ENCODE results near the gene GABRA1. TPM values are rescaled to one million over a fixed set of nuclear protein-coding genes. Genes with fewer than 3 reads are reported as not detected.

GABRA1 gene
- total RNA-seq = not detected in 2 replicates
- long read RNA-seq = 0 reads

- Mint-ChIP-seq H3K27ac (ENCODE audit: unreplicated experiment) (no peak within 1 kb of the TSS), H3K36me3 (ENCODE audit: unreplicated experiment) (no peaks in the 10 kb centered on the region), H3K9me3 (ENCODE audit: unreplicated experiment) (no peaks in the 10 kb centered on the region), H3K4me3 (ENCODE audit: unreplicated experiment) (peak within 1 kb of the TSS; percentile 52), H3K27me3 (ENCODE audit: unreplicated experiment) (peaks cover 19% of the 10 kb centered on the region), H3K4me1 (ENCODE audit: unreplicated experiment) (peaks cover 10% of the 10 kb centered on the region)
- TF ChIP-seq, protein P1, sequence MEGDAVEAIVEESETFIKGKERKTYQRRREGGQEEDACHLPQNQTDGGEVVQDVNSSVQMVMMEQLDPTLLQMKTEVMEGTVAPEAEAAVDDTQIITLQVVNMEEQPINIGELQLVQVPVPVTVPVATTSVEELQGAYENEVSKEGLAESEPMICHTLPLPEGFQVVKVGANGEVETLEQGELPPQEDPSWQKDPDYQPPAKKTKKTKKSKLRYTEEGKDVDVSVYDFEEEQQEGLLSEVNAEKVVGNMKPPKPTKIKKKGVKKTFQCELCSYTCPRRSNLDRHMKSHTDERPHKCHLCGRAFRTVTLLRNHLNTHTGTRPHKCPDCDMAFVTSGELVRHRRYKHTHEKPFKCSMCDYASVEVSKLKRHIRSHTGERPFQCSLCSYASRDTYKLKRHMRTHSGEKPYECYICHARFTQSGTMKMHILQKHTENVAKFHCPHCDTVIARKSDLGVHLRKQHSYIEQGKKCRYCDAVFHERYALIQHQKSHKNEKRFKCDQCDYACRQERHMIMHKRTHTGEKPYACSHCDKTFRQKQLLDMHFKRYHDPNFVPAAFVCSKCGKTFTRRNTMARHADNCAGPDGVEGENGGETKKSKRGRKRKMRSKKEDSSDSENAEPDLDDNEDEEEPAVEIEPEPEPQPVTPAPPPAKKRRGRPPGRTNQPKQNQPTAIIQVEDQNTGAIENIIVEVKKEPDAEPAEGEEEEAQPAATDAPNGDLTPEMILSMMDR (IDR thresholded peaks at IDR 0.05) = no peak
- no peak for DNase-seq (ENCODE audit: extremely low spot score, unreplicated experiment)
These were observed at the start of gene GABRA1 for GRCh38 chr5:161847941-161848391. Gene GABRA1 (plus strand): TSS chr5:161848120. CDS start chr5:161850811, 2,691 bp downstream.

DNA sequence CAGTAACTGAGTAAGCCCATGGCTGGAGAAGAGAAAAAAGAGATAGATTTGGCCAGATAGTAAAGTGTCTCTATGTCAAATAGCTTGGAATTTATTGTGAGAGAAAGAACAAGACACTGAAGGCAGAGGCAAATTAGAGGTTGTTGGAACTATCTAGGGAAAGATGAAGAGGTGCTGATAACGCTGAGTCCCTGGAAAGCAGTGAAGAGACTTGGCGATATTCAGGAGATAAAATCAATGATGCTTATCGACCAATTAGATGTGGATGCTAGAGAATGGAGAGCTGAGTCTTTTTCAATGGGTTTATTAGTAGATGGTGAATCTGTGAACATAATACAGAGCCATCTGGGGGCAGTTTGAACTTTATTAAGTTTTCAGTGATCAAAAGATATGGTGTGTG lies 48.6 kb upstream of the GABRA1 start:
- TF ChIP-seq, protein P1 (IDR thresholded peaks at IDR 0.05) = no peak
- H3K4me3 Mint-ChIP-seq (ENCODE audit: unreplicated experiment) = no peak overlapping the region
- H3K27me3 Mint-ChIP-seq (ENCODE audit: unreplicated experiment) = no peaks in the 10 kb centered on the region
- no peak overlapping the region for H3K27ac Mint-ChIP-seq (ENCODE audit: unreplicated experiment)
- H3K9me3 Mint-ChIP-seq (ENCODE audit: unreplicated experiment) = no peaks in the 10 kb centered on the region
- no peak for DNase-seq (ENCODE audit: extremely low spot score, unreplicated experiment)
- H3K36me3 Mint-ChIP-seq (ENCODE audit: unreplicated experiment) = no peaks in the 10 kb centered on the region
- H3K4me1 Mint-ChIP-seq (ENCODE audit: unreplicated experiment) = no peaks in the 10 kb centered on the region

DNA sequence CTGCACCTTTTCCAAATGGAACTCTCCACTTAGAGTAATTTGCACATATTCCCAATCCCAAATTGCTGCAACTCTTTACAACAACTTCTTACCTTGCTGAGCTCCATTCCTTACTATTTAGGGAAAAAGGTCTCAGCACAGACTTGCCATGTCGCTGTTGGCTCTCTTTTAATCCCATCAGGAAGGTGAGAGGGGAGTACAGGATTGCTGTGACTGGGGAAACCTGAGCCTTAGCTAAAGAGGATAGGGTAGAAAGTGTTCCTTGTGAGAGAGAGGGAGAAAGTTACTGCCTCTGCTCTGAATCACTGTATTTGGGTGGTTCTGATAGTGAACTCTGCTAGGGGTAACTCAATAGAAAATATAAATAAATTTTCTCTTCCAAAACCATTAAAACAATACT lies 43.7 kb upstream of the GABRA1 start:
- no peak for DNase-seq (ENCODE audit: extremely low spot score, unreplicated experiment)
- Mint-ChIP-seq H3K9me3 (ENCODE audit: unreplicated experiment) (peaks cover 5% of the 10 kb centered on the region), H3K4me3 (ENCODE audit: unreplicated experiment) (no peak overlapping the region), H3K36me3 (ENCODE audit: unreplicated experiment) (no peaks in the 10 kb centered on the region), H3K4me1 (ENCODE audit: unreplicated experiment) (no peaks in the 10 kb centered on the region), H3K27ac (ENCODE audit: unreplicated experiment) (no peak overlapping the region), H3K27me3 (ENCODE audit: unreplicated experiment) (no peaks in the 10 kb centered on the region)
- TF ChIP-seq, protein P1 (IDR thresholded peaks at IDR 0.05) = no peak

DNA sequence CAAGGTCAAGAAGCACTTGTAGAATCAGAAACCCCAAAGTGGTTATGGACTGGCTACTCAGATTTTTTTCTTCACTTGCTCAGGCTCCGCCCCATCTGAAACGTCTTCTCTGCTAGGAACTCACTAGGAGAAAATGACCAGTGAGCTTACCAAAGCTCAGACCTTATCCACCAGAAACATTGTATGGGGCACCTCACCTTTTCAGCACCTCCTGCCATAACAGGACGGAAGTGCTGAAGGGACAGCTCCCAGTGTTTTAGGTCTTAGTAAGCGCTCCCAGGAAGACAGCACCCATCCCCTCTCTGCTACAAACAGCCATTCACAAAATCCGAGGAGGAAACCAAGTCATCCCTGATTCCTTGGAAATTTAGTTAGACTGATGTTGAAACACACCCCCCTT lies 1.2 kb upstream of the GABRA1 start:
- Mint-ChIP-seq H3K4me1 (ENCODE audit: unreplicated experiment) (peaks cover 10% of the 10 kb centered on the region), H3K27ac (ENCODE audit: unreplicated experiment) (no peak overlapping the region), H3K36me3 (ENCODE audit: unreplicated experiment) (no peaks in the 10 kb centered on the region), H3K9me3 (ENCODE audit: unreplicated experiment) (no peaks in the 10 kb centered on the region), H3K4me3 (ENCODE audit: unreplicated experiment) (no peak overlapping the region), H3K27me3 (ENCODE audit: unreplicated experiment) (peaks cover 19% of the 10 kb centered on the region)
- DNase-seq (ENCODE audit: extremely low spot score, unreplicated experiment) = no peak
- TF ChIP-seq, protein P1 (IDR thresholded peaks at IDR 0.05) = no peak

- Mint-ChIP-seq H3K27me3 (ENCODE audit: unreplicated experiment) (peaks cover 19% of the 10 kb centered on the region), H3K27ac (ENCODE audit: unreplicated experiment) (no peak overlapping the region), H3K4me3 (ENCODE audit: unreplicated experiment) (no peak overlapping the region), H3K9me3 (ENCODE audit: unreplicated experiment) (no peaks in the 10 kb centered on the region), H3K36me3 (ENCODE audit: unreplicated experiment) (no peaks in the 10 kb centered on the region), H3K4me1 (ENCODE audit: unreplicated experiment) (peaks cover 10% of the 10 kb centered on the region)
- TF ChIP-seq, protein P1 (IDR thresholded peaks at IDR 0.05) = no peak
- no peak for DNase-seq (ENCODE audit: extremely low spot score, unreplicated experiment)
These were observed 473 bp upstream of the GABRA1 start for GRCh38 chr5:161847447-161847846.
